Hematopoietic multipotent progenitor cell (in vitro differentiated cells): ENCODE measurements around the gene GPER1. TPM values are rescaled to one million over a fixed set of nuclear protein-coding genes. Genes with fewer than 3 reads are reported as not detected.
"Not testable (repeated sequence)": the region's sequence is repeated elsewhere in the genome, so short reads cannot be mapped to it uniquely, and the experiment has no call there.

Experiments
- DNase-seq, 3 donors: peaks; one replicate each; pipeline ENCODE4 v3.0.0-alpha.2; 2011 to 2015; ENCODE audit warnings: low read depth in 2 of 3, low spot score in 2 of 3
- total RNA-seq: library from RNA; depleted of rRNA; stranded (reverse); fragments of >200 nt; gene quantifications from one replicate; pipeline ENCODE4 v1.2.3, GENCODE V29; 2012

The GPER1 gene
- total RNA-seq, result 0.27 TPM

DNA sequence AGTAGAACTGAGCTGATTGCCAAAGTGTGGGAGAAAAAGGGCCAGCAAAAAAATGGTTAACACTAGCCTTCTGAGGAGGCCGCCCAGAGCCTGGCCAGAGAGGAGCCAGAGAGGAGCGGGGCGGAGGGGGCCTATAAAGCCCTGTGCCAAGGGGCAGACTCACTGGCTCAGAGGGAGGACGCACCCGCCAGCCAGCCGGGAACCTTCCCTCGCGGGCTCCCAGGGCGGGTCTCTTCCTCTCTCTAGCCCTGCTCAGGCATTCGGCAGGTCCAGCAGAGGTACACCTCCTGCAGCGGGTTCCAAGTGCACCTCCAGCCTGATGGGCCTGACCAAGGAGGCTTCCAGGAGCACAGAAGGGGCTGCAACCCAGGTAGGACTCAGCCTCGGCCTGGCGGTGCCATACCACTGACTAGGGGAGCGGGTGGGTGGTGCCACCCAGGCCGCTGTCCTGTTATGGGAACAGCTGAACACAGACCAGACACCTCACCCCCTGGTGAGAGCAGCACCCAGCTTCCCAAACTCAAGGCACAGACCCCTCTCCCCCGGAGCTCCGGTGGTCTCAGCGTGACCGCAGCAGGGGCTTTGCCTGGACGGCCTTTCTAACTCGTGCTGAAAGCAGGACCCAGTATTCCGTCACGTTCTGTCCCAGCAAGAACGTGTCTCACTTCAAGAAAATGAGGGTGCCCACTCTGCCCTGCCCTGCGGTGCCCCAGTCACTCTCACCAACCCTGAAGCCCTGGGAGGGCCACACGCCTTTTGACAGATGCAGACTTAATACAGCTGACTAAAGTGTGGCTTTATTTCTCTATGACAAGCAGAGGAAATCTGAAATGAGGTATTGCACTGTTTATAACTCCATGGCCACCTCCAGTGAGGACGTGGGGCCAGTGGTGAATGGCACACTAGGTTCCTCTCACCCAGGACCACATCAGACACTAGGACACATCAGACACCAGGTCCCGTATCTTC, at the start of gene GPER1:
TSS of gene GPER1 (plus strand) at position 162 of the 969 bp plus-strand sequence. CDS start 3,616 bp downstream, outside the sequence.
- no peak for DNase-seq

DNA sequence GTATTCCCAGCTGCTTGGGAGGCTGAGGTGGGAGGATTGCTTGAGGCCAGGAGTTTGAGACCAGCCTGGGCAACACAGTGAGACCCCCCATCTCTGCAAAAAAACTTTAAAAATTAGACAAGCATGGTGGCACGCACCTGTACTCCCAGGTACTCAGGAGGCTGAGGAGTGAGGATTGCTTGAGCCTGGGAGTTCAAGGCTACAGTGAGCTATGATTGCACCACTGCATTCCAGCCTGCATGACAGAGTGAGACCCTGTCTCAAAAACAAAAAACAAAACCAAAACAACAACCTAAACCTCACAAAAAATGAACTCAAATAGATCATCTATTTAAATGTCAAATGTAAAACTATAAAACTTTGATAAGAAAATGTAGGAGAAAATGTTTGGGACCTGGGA, 47.7 kb upstream of the GPER1 start:
- not testable (repeated sequence) for DNase-seq

DNA sequence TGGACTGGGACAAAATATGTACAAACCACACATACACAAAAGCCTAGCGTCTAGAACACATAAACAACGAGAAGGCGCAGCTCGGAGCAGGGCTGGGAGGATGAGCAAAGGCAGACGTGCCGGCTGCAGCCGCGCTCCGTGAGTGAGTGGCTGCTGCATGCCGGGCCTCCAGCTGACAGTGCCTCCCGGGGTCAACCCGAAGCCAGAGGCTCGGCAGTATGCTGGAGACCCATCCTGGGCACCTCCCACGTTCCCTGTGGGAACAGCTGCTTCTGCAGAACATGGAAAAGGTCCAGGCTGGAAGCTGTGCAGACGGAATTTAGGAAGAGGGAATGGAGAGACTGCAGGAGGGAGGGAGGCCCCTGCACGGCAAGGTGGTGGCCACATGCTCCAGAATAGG, 47.1 kb upstream of the GPER1 start:
- DNase-seq, result no peak

DNA sequence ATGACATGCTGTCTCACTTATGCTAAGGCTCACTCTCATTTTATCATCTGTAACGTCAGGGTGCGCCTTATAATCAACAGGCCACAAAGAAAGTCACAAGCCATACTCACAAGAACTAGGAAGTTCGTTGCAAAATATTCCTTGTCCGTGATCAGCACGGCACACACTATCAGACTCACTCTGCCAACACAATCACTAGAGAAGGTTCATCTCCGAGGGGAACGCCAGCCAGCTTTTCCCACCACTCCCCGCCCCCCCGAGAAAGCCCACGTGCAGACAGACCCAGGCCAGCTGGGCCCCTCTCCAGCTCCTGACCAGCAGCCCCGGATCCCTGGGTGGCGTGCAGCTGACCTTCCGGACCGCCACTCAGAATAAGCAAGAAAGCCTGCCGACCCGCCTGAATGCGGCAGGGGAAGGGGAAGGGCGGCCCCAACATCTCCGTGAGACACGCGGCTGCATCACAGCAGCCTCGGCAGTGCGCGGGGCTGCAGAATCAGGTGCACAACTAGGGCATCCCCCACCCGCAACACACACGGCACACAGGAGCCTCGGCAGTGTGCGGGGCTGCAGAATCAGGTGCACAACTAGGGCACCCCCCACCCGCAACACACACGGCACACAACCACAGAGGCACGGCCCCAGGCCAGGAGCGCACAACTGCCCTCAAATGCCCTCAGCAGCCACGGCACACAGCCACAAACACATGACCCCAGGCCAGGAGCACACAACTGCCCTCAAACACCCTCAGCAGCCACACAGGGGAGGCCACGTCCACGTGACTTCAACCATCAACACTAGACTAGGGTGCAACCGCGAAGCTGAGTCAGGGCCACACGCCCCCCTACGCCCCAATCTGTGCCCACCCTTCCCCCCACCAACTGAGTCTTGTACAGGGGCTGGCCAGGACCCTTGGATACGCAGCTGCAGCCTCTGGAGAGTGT, 46.1 kb upstream of the GPER1 start:
- DNase-seq, result no peak

DNA sequence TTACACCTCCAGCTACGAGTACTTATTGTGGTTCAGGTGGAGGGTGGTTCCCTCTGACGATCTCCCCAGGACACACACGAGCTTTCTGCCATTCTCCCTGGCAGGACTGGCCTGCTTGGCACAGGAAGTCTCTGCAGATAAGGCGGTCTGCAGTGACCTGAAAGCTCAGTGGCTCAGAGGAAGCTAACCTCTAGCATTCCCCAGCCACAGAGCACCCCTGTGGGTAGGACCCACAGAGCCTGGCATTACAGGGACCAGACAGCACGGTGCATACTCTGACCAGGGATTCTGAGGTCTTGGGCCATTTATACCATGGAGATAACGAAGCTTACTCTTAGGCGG, 45.5 kb upstream of the GPER1 start:
- DNase-seq, result peak in 1 of 3 donors; percentile 22

DNA sequence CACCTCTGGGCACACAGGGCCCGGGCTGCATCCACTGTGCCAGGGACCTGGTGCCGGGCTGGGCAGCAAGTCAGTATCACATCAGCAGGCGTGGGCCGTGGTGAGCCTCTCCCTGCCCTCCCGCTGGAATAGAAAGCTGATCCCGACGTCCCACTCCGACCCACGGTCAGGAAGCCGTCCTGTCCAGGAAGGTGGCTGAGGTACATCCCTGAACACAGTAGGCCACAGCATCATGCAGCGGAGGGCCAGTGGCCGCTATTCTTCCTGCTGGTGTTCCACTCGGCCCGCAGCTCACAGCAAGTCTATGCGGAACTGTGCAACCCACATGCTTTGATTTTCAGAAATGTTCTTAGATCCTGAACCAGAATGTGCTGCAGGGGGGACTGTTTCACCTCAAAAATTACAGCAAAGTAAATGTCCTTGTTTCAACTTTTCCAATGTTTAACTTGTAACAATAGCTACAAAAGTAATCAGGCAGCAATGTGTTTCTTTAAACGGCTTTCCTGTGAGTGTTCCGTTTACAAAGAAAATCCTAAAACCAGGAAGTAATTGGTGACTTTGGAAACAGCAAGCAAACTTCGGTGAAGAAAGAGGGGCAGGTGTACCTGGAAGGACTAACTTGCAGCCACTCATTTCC, 44.2 kb upstream of the GPER1 start:
- DNase-seq, result no peak

DNA sequence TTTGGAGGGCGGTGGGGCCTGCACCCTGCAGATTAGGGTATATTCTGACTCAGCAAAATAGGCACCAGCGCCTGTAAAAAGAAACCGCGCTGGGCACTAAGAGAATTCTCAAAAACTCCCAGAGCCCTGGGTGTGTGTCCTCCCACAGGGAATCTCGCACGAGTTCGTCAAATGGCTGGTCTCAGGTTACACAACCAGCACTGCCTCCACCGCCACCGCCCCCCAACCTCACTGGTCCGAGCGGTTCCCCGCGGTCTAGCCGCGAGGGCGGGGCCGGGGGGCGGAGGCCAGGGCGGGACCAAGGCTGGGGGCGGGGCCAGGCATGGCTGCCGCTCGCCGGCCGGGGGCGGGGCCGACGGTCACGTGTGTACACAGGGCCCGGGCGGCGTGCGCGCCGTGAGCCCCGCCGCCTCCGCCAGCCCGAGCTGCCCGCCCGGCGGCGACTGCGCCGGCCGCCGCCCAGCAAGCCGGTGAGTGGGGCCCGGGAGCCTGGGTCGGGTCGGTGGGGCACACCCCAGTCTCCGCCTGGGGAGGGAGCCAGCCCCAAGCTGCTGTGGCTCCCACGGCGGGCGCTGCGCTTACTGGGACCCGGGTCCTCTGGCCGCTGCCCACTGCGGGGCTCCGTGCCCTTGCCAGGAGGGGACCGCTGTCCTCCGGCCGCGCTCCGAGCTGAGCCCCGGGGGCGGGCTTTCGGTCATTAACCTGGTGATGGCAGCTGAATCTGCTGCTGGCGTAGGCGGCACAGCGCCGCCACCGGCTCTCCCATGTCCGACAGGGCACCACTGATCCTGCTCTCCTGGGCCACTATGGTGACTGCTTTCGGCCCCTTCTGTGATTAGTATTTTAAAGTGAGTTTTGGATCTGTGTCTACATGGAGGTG, 43.5 kb upstream of the GPER1 start, which contains the start of gene GPR146:
TSS of gene GPR146 (plus strand) at position 358 of the 880 bp plus-strand sequence. CDS start 12,970 bp downstream, outside the sequence.
- peak; percentile 70 to 94 (median 93) for DNase-seq

DNA sequence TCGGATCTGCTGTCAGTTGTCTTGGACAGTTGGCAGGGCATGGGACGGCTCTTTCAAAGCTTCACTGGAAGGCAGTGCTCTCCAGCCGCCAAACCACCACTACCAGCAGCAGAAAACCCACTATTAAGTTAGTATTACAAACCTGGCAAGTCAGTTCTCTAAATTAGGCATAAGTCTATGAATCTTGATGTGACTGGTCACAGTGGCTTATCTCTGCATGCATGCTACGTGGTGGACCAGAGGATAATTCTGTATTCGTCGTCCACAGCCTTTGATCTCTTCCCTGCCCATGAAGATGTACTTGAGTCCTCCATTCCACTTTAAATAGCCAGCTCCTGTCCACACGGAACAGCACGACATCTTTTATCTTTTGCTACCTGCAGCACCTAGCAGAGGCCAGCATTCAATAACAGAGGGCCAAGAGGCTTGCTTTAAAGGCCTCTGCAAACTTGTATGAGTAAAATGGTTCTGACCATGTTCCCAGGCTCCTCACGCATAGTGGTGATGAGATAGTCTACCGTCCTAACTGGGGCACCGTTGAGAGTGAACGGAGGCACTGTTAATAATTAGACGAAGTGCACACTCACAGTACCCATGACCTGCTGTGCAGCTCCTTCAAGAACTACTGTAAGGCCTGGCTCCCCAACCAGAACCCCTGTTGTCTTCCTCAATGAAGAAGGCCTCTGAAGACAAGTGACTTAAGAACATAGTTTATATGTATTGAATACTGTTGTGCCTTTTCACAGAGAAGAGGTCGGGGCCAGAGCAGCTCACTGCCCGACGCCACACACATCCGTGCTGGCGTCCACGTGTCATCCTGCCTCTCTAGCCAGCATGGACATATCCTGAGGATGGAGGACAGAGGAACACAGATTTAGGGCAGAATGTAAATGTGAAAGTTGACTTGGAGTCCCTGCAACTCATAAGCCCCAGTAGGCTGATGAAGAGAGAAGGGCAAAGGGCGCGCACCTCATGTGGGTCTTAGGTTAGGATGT, 42.5 kb upstream of the GPER1 start:
- DNase-seq, result no peak

DNA sequence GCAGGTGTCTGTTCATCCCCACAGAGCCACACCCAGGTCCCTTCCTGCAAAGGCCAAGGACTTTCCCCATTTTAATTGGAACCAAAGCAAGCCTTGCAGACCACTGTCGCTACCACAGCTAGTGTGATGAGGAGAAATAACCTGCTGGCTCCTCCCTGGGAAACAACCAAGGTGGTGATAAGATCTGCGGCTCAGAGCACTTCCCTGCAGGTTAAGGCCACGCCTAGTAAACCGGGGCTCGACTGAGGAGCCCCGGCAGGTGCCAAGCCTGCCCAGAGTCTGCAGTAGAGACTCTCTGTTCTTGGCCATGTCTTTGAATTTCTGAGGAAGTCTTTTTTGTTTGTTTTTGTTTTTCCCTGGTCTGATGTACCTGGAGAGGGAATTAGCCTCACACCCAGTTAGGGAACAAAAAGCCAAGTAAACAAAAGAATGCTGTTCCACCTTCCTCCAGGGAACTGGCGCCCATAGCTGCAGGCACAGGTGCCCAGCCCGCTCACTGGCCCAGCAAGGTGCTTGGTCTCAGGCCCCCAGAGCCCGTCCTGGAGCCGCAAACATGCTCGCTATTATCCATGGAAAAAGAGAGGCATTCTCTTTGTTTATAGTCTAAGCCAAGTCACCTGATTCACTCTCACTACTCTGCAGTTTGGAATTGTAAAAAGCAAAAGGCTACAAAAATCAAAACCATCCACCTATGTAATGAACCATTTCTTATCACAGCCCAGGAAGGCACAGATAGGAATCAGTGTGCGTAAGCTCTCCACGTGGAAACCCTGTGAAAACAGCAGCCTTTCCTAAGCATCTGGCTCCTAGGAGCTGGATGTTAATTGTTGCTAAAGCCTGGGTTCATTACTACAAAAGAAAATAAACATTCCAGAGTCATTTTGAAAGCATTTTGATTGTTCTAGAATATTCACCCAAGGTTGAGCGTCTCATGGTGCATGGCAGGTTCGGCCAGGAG, 40.9 kb upstream of the GPER1 start:
- DNase-seq, result no peak

DNA sequence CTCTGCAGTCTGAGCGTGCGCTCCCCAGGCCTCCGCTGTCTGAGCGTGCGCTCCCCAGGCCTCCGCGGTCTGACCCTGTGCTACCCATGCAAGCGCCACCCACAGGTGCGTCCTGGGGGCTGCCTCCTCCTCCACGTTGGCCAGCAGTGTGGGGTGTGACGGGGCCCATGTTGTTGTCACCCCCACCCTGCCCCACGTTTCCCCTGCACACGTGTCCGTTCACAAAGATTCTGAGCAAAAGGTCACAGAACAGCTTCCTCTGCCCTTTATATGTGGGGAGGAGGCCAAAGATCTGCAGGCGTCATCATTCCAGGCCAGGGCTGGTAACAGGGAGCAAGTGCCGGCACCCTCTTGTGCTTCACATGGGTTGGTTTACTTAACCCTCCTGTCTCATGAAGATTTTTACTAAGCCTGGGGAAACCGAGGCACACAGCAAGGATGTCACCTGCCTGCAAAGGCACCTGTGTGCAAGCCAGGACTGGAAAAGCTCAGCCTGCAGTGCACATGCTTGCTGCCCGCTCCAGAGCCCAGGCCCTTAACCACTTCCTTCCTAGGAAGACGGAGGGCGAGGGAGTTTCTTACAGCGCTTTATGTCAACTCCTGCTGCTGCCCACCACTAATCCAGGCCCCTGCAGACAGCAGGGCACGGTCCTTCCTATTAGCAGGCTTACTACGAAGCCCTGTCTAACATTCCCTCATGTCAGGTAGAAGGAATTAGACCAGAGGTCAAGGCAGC, 38.7 kb upstream of the GPER1 start:
- DNase-seq, result peak in 1 of 3 donors; percentile 36

DNA sequence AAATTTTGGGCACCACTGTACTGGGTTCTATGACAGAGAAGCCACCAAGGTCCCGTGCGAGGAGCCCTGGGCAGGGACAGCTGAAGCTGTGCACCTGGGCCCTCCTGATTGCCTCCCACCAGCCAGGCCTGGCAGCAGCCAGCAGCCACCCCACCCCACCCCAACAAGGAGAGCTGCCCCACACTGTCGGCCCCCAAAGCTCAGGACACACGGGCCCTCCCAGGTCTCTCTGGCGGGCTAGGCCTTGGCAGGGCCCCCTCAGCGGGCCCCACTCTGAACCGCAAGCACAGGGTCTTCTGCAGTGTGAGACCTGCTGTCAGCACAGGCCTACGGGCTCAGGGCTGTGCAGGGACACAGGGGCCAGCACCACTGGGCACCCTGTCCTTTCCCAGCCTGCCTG, 38.1 kb upstream of the GPER1 start:
- DNase-seq, result no peak

DNA sequence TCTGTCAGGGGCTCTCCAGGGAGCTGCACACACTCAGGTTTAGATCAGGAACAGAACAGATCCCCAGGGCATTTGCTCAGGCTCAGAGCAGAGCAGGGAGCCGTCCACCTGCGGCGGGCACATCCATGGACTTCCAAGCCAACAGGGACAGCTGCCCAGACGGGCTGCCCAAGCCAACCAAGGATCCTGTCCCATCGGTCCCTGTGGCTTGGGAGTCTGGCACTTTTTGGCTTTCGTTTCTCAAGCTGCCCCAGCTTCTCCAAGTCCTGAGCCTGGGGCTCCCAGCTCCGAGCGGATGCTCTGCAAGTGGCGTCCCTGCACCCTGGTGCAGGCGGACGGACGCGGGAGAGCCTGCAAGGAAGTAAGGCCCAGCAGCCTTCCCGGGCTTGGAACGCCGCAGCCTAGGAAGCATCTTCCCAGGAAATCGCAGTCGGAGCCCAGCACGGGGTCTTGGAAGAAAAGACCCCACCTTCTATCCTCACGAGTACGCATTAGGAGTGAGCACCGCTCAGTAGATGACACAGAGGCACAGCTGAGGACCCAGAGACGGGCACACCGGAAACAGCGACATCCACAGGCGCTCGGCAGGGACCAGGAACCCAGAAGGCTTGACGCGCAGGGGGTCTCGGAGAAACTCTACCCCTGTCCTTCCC, 37.5 kb upstream of the GPER1 start:
- DNase-seq, result no peak

DNA sequence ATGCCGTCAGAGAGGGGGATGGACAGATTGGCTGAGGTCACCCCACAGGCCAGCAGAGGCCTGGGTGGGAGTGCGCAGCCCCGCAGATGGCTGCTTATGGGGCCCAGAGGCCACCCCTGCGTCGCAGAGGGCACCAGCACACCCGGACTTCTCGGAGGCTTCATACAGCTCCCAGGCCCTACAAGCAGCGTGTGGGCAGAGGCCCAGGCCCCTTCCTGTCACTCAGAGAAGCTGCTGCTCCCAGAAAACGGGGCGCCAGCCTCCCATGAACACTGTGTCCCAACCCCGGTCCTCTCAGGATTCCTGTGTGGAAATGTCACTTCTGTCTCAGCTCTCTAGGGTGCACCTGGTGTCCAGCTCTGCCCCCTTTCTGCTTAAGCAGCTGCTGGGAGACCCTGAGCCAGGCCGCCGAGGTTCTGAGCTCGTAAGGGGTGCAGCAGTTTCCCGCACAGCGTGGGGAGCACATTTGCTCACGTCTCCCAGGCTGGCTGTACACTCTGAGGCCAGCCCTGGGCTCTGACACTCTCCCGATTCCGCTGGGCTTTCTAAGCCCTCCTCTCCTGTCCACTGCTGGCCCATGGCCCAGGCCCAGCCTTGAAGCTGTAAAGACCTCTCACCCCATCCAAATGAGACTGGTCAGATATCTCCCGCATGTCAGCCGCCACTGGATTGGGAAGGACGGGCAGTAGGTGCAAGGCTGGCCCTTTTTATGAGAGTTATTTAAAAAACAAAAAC, 36.8 kb upstream of the GPER1 start:
- no peak for DNase-seq

DNA sequence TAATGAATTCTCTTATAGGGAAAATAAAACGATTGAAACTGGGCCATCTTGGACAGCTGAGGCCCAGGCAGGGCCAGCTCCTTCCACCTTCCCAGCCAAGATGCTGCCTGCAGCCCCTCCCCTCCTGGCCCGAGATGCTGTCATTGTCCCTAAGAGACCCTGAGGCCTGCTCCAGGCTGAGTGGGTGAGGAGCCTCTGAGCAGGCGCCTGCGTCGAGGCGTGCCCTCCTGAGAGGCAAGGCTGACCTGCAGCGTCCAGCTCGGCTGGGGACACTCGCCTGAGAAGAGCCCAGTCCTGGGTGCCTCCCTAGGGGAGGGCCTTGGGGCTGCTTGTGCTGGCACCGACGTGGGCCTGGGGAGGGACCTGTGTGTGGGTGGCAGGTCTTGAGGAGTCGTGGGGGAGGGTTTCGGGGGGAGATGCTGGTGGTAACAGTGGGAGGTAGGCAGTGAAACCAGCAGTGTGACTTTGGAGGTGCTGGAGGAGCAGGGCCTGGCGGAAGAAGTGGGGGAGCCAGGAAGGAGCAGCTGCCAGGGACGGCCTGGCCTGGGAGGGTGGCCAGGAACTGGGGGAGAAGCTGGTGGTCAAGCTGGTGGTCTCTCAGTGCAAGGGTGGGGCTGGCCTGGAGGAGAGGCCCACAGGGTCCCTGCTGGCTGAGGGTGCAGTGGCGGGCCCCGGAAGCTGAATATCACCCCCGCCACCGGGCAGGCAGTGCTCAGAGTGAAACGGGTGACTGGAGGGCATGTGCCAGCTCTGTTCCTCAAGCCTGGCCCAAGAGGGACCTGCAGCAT, 35.7 kb upstream of the GPER1 start:
- no peak for DNase-seq

DNA sequence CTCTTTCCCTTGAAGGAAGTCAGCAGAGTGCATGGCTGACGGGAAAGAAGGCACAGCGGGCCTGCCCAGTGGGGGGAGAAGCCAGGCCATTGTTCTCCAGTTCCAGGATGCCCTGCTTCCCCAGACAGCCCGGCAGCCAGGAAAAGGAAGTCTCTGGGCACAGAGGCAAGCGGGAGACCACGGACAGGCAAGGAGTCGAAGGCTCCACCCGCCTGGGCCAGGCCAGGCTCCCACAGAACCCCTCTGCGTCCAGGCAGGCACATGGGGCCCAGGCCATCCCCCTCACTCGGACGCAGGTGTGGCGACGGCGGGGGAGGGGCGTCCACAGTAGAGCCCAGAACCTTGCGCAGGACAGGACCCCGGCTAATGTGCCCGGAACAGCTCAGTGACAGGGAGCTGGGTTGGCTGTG, 34.9 kb upstream of the GPER1 start:
- no peak for DNase-seq
